HG02981 (cell line): ENCODE measurements around the gene AADACL4.

Experiments used
- ATAC-seq: cut with Tn5 transposase; IDR thresholded peaks from one replicate; pipeline ENCODE4 v1.9.1; 2021; ENCODE audit warnings: mild to moderate bottlenecking, moderate library complexity; ENCODE audit not compliant: unreplicated experiment

Gene AADACL4

GRCh38 chr1:12643785-12644184 lies at the start of gene AADACL4:
Gene AADACL4 (plus strand): TSS chr1:12644085. CDS start chr1:12644547, 462 bp downstream.
- ATAC-seq, result no peak

- no peak for ATAC-seq
Measured at GRCh38 chr1:12594490-12594889, 49.4 kb upstream of the AADACL4 start.

GRCh38 chr1:12594966-12595756 lies 48.7 kb upstream of the AADACL4 start:
- ATAC-seq, result no peak

- ATAC-seq, result no peak
Measured at GRCh38 chr1:12595757-12596006, 48.2 kb upstream of the AADACL4 start.

- ATAC-seq, result peak; percentile 59
Measured at GRCh38 chr1:12596007-12596821, 47.7 kb upstream of the AADACL4 start.

GRCh38 chr1:12597792-12598191 lies 46.1 kb upstream of the AADACL4 start:
- ATAC-seq, result no peak

- no peak for ATAC-seq
Measured at GRCh38 chr1:12598974-12599373, 44.9 kb upstream of the AADACL4 start.

- ATAC-seq, result no peak
Measured at GRCh38 chr1:12599657-12600056, 44.2 kb upstream of the AADACL4 start.

- ATAC-seq, result no peak
Measured at GRCh38 chr1:12600335-12600734, 43.5 kb upstream of the AADACL4 start.

GRCh38 chr1:12600880-12601633 lies 42.8 kb upstream of the AADACL4 start:
- ATAC-seq, result no peak

- ATAC-seq, result no peak
Measured at GRCh38 chr1:12601700-12602658, 41.9 kb upstream of the AADACL4 start.

- ATAC-seq, result no peak
Measured at GRCh38 chr1:12602659-12603024, 41.2 kb upstream of the AADACL4 start.

- no peak for ATAC-seq
Measured at GRCh38 chr1:12603224-12603623, 40.7 kb upstream of the AADACL4 start.

GRCh38 chr1:12604114-12604874 lies 39.6 kb upstream of the AADACL4 start:
- peak; percentile 71 for ATAC-seq

GRCh38 chr1:12604986-12605385 lies 38.9 kb upstream of the AADACL4 start:
- ATAC-seq, result no peak

- ATAC-seq, result no peak
Measured at GRCh38 chr1:12607263-12607662, 36.6 kb upstream of the AADACL4 start.

- no peak for ATAC-seq
Measured at GRCh38 chr1:12608311-12608957, 35.5 kb upstream of the AADACL4 start.

GRCh38 chr1:12609469-12610003 lies 34.3 kb upstream of the AADACL4 start:
- ATAC-seq, result no peak

GRCh38 chr1:12610305-12610935 lies 33.5 kb upstream of the AADACL4 start:
- no peak for ATAC-seq
